GM06990 (cell line): ENCODE data around the gene PNMA8C.

Experiments used
- DNase-seq: peaks from one replicate; pipeline ENCODE4 v3.0.0-alpha.2; 2011; ENCODE audit not compliant: insufficient read length; ENCODE audit errors: extremely low read depth
- H3K27me3 ChIP-seq: replicated peaks from 2 replicates; pipeline ENCODE4 v1.6.0; 2011; ENCODE audit warnings: low read length; ENCODE audit not compliant: control insufficient read depth, insufficient read depth
- H3K36me3 ChIP-seq: 2 replicates; pipeline ENCODE4 v1.5.1; 2011; ENCODE audit warnings: low read length; ENCODE audit not compliant: control insufficient read depth, insufficient read depth
- H3K4me3 ChIP-seq: replicated peaks from 2 replicates; pipeline ENCODE4 v1.5.1; 2011; ENCODE audit warnings: low read depth, mild to moderate bottlenecking, control low read depth, low read length
- CTCF ChIP-seq: IDR thresholded peaks from 2 replicates; pipeline ENCODE4 v1.5.1; 2011; ENCODE audit warnings: low read length, control low read depth, mild to moderate bottlenecking, inconsistent platforms; ENCODE audit not compliant: insufficient read depth, poor library complexity, severe bottlenecking

PNMA8C gene

GRCh38 chr19:46386151-46386550, 42.6 kb downstream of the PNMA8C start:
- TF ChIP-seq CTCF = no peak
- H3K36me3 ChIP-seq = peaks cover 44% of the 10 kb centered on the region
- DNase-seq = no peak
- H3K27me3 ChIP-seq = no peaks in the 10 kb centered on the region
- no peak overlapping the region for H3K4me3 ChIP-seq

- Histone ChIP-seq H3K4me3 (no peak overlapping the region), H3K36me3 (peaks cover 44% of the 10 kb centered on the region), H3K27me3 (no peaks in the 10 kb centered on the region)
- no peak for DNase-seq
- TF ChIP-seq CTCF = no peak
Measured at GRCh38 chr19:46385636-46386035, 43.1 kb downstream of the PNMA8C start.

GRCh38 chr19:46384396-46384795, 44.3 kb downstream of the PNMA8C start:
- peaks cover 41% of the 10 kb centered on the region for H3K36me3 ChIP-seq
- H3K27me3 ChIP-seq = no peaks in the 10 kb centered on the region
- DNase-seq = no peak
- H3K4me3 ChIP-seq = no peak overlapping the region
- no peak for TF ChIP-seq CTCF

- TF ChIP-seq CTCF = no peak
- Histone ChIP-seq H3K27me3 (no peaks in the 10 kb centered on the region), H3K4me3 (no peak overlapping the region), H3K36me3 (peaks cover 41% of the 10 kb centered on the region)
- no peak for DNase-seq
Measured at GRCh38 chr19:46383846-46384245, 44.9 kb downstream of the PNMA8C start.

- DNase-seq = no peak
- peaks cover 40% of the 10 kb centered on the region for H3K36me3 ChIP-seq
- TF ChIP-seq CTCF = no peak
- no peaks in the 10 kb centered on the region for H3K27me3 ChIP-seq
- H3K4me3 ChIP-seq = no peak overlapping the region
Measured at GRCh38 chr19:46383171-46383815, 45.4 kb downstream of the PNMA8C start.

DNA sequence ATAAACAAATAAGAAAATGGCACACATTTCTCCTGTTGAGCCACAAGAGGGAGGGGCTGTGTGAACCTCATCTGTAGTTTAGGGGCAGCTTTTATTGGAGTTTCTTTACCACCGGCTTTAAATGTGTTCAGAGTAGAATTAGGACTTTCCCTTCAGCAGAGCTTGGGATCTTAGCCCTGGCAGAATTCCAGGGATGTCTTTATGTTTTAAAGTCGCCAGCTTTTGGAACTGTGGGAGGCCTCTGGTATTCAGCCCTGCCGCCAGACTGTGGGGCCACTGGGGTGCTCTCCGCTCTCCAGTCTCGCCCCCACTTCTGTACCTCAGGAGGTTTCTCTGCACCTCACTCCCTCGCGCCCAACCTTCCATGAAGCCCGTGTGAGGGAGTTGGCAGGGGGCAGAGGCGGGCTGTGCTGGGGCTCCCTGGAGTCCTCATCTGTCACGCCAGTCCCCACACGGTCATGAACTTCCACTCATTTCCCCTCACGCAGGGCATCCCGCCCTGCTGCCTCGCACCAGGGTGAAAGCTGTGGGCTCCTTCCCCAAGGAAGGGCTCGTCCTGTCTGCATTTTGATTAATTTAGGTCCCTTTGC, 46.9 kb downstream of the PNMA8C start:
- DNase-seq = no peak
- H3K4me3 ChIP-seq = no peak overlapping the region
- no peak for TF ChIP-seq CTCF
- H3K36me3 ChIP-seq = peaks cover 30% of the 10 kb centered on the region
- no peaks in the 10 kb centered on the region for H3K27me3 ChIP-seq
